ENCODE measurements around the gene NALCN.

NALCN gene

DNA sequence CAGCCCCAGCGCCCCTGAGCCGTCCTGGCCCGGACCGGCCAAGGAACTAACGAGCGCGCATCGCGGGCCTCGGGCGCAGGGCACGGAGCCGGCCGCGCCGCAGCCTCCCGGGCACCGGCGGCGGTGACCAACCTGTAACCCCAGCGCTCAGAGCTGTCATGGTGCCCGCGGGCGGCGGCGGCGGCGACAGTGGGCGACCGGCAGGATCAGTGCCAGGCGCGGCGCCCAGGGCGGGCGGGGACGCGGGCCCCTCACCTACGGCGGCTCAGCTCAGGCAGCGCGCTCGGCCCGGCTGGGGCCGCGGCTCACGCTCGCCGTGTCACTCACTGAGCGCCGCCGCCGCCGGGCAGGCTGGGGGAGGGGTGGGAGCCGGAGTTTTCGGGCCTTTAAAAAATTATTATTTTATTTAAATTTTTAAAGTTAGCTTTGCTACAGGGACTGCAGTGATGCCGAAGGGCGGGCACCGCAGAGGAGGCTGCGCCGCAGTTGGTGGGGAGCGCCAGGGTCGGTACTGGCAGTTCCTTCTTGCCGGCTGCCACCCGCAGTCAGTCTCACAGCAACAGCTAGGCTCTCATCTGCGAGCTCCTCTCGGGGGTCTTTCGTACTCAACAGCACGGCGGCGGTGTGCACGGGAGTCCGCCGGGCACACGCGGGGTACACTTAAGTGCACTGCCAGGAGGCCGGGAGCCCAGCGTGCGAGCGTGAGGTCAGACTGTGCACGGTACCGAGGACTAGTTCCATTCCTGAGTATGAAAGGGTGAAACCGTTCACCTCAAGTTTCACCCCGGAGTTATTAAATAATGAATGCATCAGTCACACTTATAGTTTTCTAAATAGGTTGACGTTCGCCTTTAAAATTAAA is at the start of gene NALCN:
Gene NALCN, minus strand, starts transcription at position 328 of the 862 bp plus-strand sequence. CDS start 17,382 bp downstream, outside the sequence.
- DNase-seq (ENCODE audit: low spot score), result no peak

- no peak for DNase-seq (ENCODE audit: low spot score)
These were observed 49.6 kb upstream of the NALCN start for GRCh38 chr13:101465877-101466276.

DNA sequence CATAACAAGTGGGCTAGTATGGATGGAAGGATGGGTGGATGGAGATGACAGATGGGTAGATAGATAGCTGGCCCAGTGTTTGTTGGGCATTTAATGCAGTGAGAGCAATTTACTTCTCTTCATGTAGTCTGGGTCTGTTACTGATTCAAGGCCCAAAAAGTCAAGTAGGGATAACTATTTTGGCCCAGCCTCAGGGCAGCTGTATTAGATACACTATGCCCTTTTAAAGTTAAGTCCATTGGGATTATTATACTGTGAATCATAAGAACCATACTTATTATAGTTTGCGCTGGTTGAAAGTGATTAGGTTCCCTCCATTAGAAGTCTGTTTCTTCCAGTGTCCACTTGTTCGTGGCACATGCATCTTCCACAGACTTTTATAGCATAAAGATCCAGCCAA is 40.9 kb upstream of the NALCN start:
- no peak for DNase-seq (ENCODE audit: low spot score)

DNA sequence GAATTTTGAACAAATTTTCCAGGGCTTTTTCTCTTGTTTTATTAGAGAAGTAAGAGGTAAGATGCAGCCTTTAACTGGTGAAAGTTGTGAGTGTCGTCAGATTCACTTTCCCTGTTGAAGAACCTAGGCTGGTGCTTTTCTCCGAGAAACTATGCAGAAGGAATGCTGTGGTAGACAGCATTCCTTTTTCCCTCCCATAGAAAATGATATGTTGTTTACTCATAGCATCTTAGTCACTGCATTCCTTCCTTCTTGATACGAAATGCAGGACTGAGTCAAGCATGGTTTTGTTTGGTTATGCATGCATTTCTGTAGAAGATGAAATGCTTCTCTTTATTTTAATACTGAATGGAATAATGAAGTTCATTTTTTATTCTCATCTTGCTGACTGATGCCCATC is 39.6 kb upstream of the NALCN start:
- DNase-seq (ENCODE audit: low spot score), result no peak

GRCh38 chr13:101454767-101455166 is 38.5 kb upstream of the NALCN start:
- no peak for DNase-seq (ENCODE audit: low spot score)

GRCh38 chr13:101453784-101454201 is 37.5 kb upstream of the NALCN start:
- no peak for DNase-seq (ENCODE audit: low spot score)

GRCh38 chr13:101452519-101453485 is 36.5 kb upstream of the NALCN start, which contains the start of gene ITGBL1:
TSS of gene ITGBL1 (plus strand) at chr13:101452675. CDS start at chr13:101452834, 159 bp downstream.
- DNase-seq (ENCODE audit: low spot score), result no peak

DNA sequence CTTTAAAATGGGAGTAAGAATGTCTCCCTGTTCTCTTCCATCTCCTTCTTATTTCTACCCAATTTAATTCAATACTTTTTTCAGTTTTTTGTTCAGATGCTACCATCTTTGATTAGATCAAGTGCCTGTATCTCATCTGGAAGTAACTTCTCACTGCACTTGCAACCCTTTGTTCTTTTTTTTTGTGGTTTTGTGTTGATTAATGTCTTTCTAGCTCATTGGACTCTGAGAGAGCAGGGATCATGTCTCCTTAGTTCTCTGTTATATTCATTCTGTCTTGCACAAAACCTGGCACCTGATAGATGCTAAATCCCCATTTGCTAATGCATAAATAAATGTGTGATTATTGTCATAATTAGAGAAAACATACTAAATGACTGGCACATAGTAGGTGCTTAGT is 35.3 kb upstream of the NALCN start:
- DNase-seq (ENCODE audit: low spot score), result no peak

DNA sequence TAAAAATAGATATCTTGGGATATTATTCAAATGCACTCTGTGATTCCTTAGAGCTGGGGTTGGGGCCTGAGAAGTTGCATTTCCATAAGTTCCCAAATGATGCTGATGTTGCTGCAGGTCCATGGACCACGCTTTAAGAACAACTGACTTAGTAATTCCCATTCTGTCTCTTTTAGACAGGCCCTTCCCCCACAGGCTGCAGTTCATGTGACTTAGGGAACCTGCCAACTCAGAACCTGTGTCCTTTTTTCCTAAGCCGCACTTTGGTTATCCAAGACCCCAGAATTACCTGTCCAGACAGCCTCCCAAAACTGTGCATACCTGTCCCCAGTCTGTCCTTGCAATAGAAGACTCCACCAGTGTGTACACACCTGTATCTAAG is 34.4 kb upstream of the NALCN start:
- DNase-seq (ENCODE audit: low spot score), result no peak

- DNase-seq (ENCODE audit: low spot score), result no peak
These were observed 33.8 kb upstream of the NALCN start for GRCh38 chr13:101449790-101450748.

DNA sequence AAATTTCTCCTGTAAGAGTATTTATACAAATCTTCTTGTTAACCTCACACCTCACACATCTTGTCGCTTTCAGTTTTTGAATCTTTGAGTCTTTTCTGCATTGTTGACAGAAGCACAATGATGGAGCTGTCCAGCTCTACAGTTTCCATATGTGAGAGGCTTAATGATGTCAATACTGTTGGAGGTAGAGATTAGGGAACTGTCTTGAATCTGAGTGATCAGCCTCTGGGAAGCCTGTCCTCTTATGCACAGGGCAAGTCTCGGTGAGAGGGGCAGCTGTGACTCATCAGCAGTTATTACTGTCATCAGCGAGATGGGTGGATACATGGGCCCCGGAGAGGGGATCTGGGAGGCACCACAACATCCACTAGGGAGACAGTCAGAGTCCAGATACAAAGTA is 31.5 kb upstream of the NALCN start:
- DNase-seq (ENCODE audit: low spot score), result no peak

GRCh38 chr13:101434486-101434885 is 18.2 kb upstream of the NALCN start:
- DNase-seq (ENCODE audit: low spot score), result no peak

- DNase-seq (ENCODE audit: low spot score), result no peak
These were observed 17.6 kb upstream of the NALCN start for GRCh38 chr13:101433895-101434294.

- no peak for DNase-seq (ENCODE audit: low spot score)
These were observed 13.4 kb upstream of the NALCN start for GRCh38 chr13:101429733-101430132.

GRCh38 chr13:101425623-101426022 is 9.3 kb upstream of the NALCN start:
- no peak for DNase-seq (ENCODE audit: low spot score)

- DNase-seq (ENCODE audit: low spot score), result no peak
These were observed 8.8 kb upstream of the NALCN start for GRCh38 chr13:101425156-101425471.

GRCh38 chr13:101424381-101425155 is 8.3 kb upstream of the NALCN start:
- no peak for DNase-seq (ENCODE audit: low spot score)

DNA sequence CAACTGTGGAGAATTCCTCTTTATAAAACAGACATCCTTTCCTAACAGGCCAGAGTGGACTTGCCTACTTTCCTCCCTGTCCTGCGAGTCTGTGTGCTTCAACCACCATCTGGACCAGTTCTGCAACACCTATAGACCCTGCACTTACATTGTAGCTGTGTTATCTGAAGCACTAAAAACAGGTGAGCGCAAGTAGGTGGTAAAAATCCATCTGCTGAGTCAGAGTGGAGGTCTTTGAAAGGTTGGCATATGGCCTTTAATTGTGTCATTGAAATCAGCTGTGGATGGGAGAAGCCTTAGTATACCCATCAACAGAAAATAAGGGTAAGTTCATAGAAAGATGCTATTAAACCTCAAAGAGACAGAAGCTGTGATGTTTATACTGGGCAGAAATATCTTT is 7.6 kb upstream of the NALCN start:
- DNase-seq (ENCODE audit: low spot score), result no peak

DNA sequence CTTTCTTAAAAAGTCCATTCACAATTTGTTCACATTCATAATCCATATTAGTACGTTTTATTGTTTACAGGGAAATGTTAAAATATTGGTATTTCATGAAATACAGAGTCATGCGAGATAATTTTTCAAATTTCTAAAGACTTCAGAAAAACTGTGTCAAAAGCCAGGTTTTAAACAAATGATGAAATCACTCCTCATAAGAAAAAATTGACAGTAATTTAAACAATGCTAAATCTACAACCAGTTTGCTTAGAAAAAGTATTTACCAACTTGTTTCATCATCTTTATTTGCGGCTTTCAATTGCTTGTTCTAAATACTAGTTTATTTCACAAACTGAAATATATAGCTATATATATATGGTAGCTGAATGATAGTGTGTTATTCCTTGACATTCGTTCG is 1.2 kb upstream of the NALCN start:
- no peak for DNase-seq (ENCODE audit: low spot score)

DNA sequence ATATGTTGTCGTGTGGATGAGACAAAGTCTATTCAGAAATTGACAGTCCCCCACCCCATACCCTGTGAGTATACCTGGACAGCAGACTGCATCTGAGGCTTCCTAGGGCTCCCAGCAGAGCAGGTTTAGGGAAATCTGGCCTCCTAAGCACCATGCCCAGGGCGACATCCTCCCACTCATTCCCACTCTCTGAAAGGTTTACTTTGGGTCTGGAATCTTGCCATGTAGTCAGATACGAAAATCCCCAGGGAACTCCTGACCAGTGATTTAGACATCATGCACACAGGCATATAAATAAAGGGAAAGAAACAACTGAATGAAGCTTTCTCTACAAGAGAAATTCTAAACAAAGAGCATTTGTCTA is 717 bp upstream of the NALCN start:
- DNase-seq (ENCODE audit: low spot score), result no peak
